ENCODE results near the gene ZNF407.

The ZNF407 gene

GRCh38 chr18:75063615-75064512 lies 466.2 kb downstream of the ZNF407 start:
- DNase-seq, result no peak

- no peak for DNase-seq
Measured at GRCh38 chr18:75064513-75064905, 466.8 kb downstream of the ZNF407 start.

- DNase-seq, result no peak
Measured at GRCh38 chr18:75065251-75066000, 467.8 kb downstream of the ZNF407 start.

- no peak for DNase-seq
Measured at GRCh38 chr18:75066021-75066880, 468.6 kb downstream of the ZNF407 start.

GRCh38 chr18:75066936-75067335 lies 469.3 kb downstream of the ZNF407 start:
- peak; percentile 16 for DNase-seq

- no peak for DNase-seq
Measured at GRCh38 chr18:75067996-75068645, 470.5 kb downstream of the ZNF407 start.

GRCh38 chr18:75068682-75069435 lies 471.2 kb downstream of the ZNF407 start:
- DNase-seq, result no peak

- no peak for DNase-seq
Measured at GRCh38 chr18:75070235-75070624, 472.6 kb downstream of the ZNF407 start.

GRCh38 chr18:75070625-75071483 lies 473.2 kb downstream of the ZNF407 start:
- peak; percentile 59 for DNase-seq

GRCh38 chr18:75071484-75071785 lies 473.8 kb downstream of the ZNF407 start:
- DNase-seq, result no peak

GRCh38 chr18:75071866-75072671 lies 474.4 kb downstream of the ZNF407 start:
- no peak for DNase-seq

- no peak for DNase-seq
Measured at GRCh38 chr18:75072672-75073371, 475.2 kb downstream of the ZNF407 start.

- DNase-seq, result no peak
Measured at GRCh38 chr18:75073654-75074053, 476.0 kb downstream of the ZNF407 start.

- DNase-seq, result no peak
Measured at GRCh38 chr18:75074196-75075015, 476.7 kb downstream of the ZNF407 start.

GRCh38 chr18:75075016-75075305 lies 477.3 kb downstream of the ZNF407 start:
- DNase-seq, result no peak

- no peak for DNase-seq
Measured at GRCh38 chr18:75075429-75075841, 477.8 kb downstream of the ZNF407 start.

- no peak for DNase-seq
Measured at GRCh38 chr18:75076286-75076685, 478.6 kb downstream of the ZNF407 start.

GRCh38 chr18:75081486-75081885 lies 483.8 kb downstream of the ZNF407 start:
- DNase-seq, result no peak

- DNase-seq, result no peak
Measured at GRCh38 chr18:75083131-75083530, 485.5 kb downstream of the ZNF407 start.
